Endothelial cell of umbilical vein (primary cell): ENCODE data around the gene EFNB1. TPM values are rescaled to one million over a fixed set of nuclear protein-coding genes. Genes with fewer than 3 reads are reported as not detected.
"Not testable (repeated sequence)": the region's sequence is repeated elsewhere in the genome, so short reads cannot be mapped to it uniquely, and the experiment has no call there.

ENCODE experiments used
- BruUV-seq: library from RNA; stranded (reverse); fragments of 400-500 nt; replicated peaks from 2 replicates; lab custom pipeline; 2021; lab: Mats Ljungman, UMichigan
- CTCF ChIA-PET: fragments of 300-600, 350-600 bp; sonication (Branson Sonifier 250); formaldehyde crosslinking; loops from one replicate; lab custom pipeline; 2021; ENCODE audit warnings: antibody characterized with exemption, inconsistent platforms; lab: Charles Lee
- POLR2A ChIA-PET: fragments of 300-600, 350-600 bp; sonication (Branson Sonifier 250); formaldehyde crosslinking; loops from one replicate; lab custom pipeline; 2021; ENCODE audit warnings: antibody characterized with exemption, inconsistent platforms; lab: Charles Lee
- DNase-seq: peaks from one replicate; pipeline ENCODE4 v3.0.0-alpha.2; 2011; ENCODE audit warnings: low read depth, low spot score
- FAIRE-seq: peaks from 2 replicates; lab custom pipeline; 2011; peaks lifted over from hg19 to GRCh38; lab: Jason Lieb, UNC
- H2AFZ ChIP-seq: 2 replicates; pipeline ENCODE4 v1.6.0; 2012; ENCODE audit warnings: low read depth, low read length, control low read depth, inconsistent platforms
- H3K27ac ChIP-seq: 2 replicates; pipeline ENCODE4 v1.5.1; 2011; ENCODE audit warnings: low read depth, mild to moderate bottlenecking, control low read depth, low read length, moderate library complexity; ENCODE audit not compliant: insufficient read depth
- H3K27me3 ChIP-seq, 2 experiments: 2 replicates each; pipeline versions ENCODE4 v1.6.0 to v1.6.1; 2011; ENCODE audit warnings: low read length in 2 of 2, mixed read lengths in 1 of 2; ENCODE audit not compliant: control insufficient read depth in 2 of 2, insufficient read depth in 2 of 2
- H3K36me3 ChIP-seq, 2 experiments: 2 replicates in 1 of 2; 3 replicates in 1 of 2; pipeline ENCODE4 v1.5.1; 2011; ENCODE audit warnings: low read length in 2 of 2, mild to moderate bottlenecking in 1 of 2, moderate library complexity in 1 of 2; ENCODE audit not compliant: control insufficient read depth in 2 of 2, insufficient read depth in 2 of 2; ENCODE audit errors: extremely low read depth in 1 of 2
- H3K4me1 ChIP-seq: 3 replicates; pipeline ENCODE4 v1.5.1; 2011; ENCODE audit warnings: mild to moderate bottlenecking, low read length; ENCODE audit not compliant: control insufficient read depth, insufficient read depth; ENCODE audit errors: extremely low read depth
- H3K4me2 ChIP-seq: 2 replicates; pipeline ENCODE4 v1.6.1; 2011; ENCODE audit warnings: low read length, control low read depth, mixed read lengths; ENCODE audit not compliant: insufficient read depth
- H3K4me3 ChIP-seq, 3 experiments: fragments of 200-600 bp in 1 of 3; sonication (generic), shearing (Covaris generic) in 1 of 3; replicated peaks in 1 of 3; 2 replicates each; pipeline ENCODE4 v1.5.1; 2011 to 2016; ENCODE audit warnings: control low read depth in 3 of 3, low read length in 3 of 3, mild to moderate bottlenecking in 2 of 3, inconsistent platforms in 1 of 3, low read depth in 1 of 3, moderate library complexity in 1 of 3; ENCODE audit not compliant: insufficient read depth in 1 of 3
- H3K79me2 ChIP-seq: 2 replicates; pipeline ENCODE4 v1.6.0; 2012; ENCODE audit warnings: low read length, inconsistent platforms; ENCODE audit not compliant: control insufficient read depth, insufficient read depth
- H3K9ac ChIP-seq: replicated peaks from 2 replicates; pipeline ENCODE3; 2011; ENCODE audit warnings: low read length, control low read depth; ENCODE audit not compliant: insufficient read depth; ENCODE audit errors: extremely low read depth
- H3K9me1 ChIP-seq: replicated peaks from 3 replicates; pipeline ENCODE4 v1.6.0; 2011; ENCODE audit warnings: mild to moderate bottlenecking, low read length; ENCODE audit not compliant: control insufficient read depth, insufficient read depth; ENCODE audit errors: extremely low read depth
- H3K9me3 ChIP-seq: replicated peaks from 2 replicates; pipeline ENCODE4 v1.5.1; 2012; ENCODE audit warnings: low read length, inconsistent platforms; ENCODE audit not compliant: control insufficient read depth, insufficient read depth
- H4K20me1 ChIP-seq: replicated peaks from 2 replicates; pipeline ENCODE3; 2011; ENCODE audit warnings: mild to moderate bottlenecking, low read length; ENCODE audit not compliant: control insufficient read depth, insufficient read depth; ENCODE audit errors: extremely low read depth
- GATA2 ChIP-seq: IDR thresholded peaks from 2 replicates; pipeline ENCODE4 v1.7.0; 2011; ENCODE audit warnings: low read depth, mild to moderate bottlenecking, moderate library complexity, mixed read lengths, low read length; ENCODE audit not compliant: insufficient read length, insufficient read depth
- POLR2A ChIP-seq: IDR thresholded peaks from 2 replicates; pipeline ENCODE4 v1.6.1; 2012; ENCODE audit warnings: low read depth, mild to moderate bottlenecking, control low read depth, low read length
- POLR2AphosphoS5 ChIP-seq: IDR thresholded peaks from 2 replicates; pipeline ENCODE4 v1.6.1; 2012; ENCODE audit warnings: low read depth, mild to moderate bottlenecking, control low read depth, low read length, moderate library complexity; ENCODE audit not compliant: insufficient read depth
- dilution Hi-C: fragments of 300-500 bp; cut with MboI; formaldehyde crosslinking; loops from one replicate; pipeline ENCODE4 v1.15.0; 2019; ENCODE audit warnings: low sequenced_read_pairs; ENCODE audit not compliant: extremely low pct_ligation_motif_present
- intact Hi-C: fragments of 100-400 bp; cut with micrococcal nuclease; formaldehyde crosslinking; loops from one replicate; pipeline ENCODE4 v1.10.0; 2022
- polyA plus RNA-seq, 4 experiments: library from polyadenylated mRNA; depleted of rRNA in 3 of 4; stranded (reverse) in 3 of 4; unstranded in 1 of 4; fragments of >200 nt; gene quantifications; 2 replicates each; pipeline versions ENCODE4 v1.2.1 to v1.2.3, GENCODE V29; 2011 to 2012; ENCODE audit warnings: missing spikeins in 1 of 4
- total RNA-seq: library from RNA; stranded (reverse); gene quantifications from 2 replicates; pipeline ENCODE4 v1.2.3, GENCODE V29; 2021

Gene EFNB1
- total and polyA plus RNA-seq, 2 donors (not counting 3 experiments of a cell fraction or from before 2014, with no cell fraction given), result 7.8 to 13.3 TPM

- Histone ChIP-seq H3K9me1 (no peaks in the 10 kb centered on the region), H3K4me3 (no peak overlapping the region), H3K9ac (no peak overlapping the region), H4K20me1 (no peaks in the 10 kb centered on the region), H3K27ac (no peak overlapping the region), H2AFZ (no peak overlapping the region), H3K4me2 (no peak overlapping the region), H3K79me2 (no peaks in the 10 kb centered on the region), H3K36me3 (no peaks in the 10 kb centered on the region), H3K9me3 (no peaks in the 10 kb centered on the region), H3K4me1 (no peaks in the 10 kb centered on the region), H3K27me3 (no peaks in the 10 kb centered on the region)
- CTCF ChIA-PET, result no interaction called here
- BruUV-seq, result no TSS peak
- DNase-seq (no peak), FAIRE-seq (no peak)
- TF ChIP-seq POLR2AphosphoS5 (no peak), GATA2 (no peak), POLR2A (no peak)
- intact Hi-C loops (no loop called here), dilution Hi-C loops (no loop called here)
- POLR2A ChIA-PET, result no interaction called here
Measured at GRCh38 chrX:68795741-68796140, 33.1 kb upstream of the EFNB1 start.

- H3K4me2 ChIP-seq, H3K4me1 ChIP-seq, dilution Hi-C loops, H3K36me3 ChIP-seq, H3K27me3 ChIP-seq, H3K27ac ChIP-seq, DNase-seq, H2AFZ ChIP-seq, intact Hi-C loops, H3K4me3 ChIP-seq, BruUV-seq, FAIRE-seq, H3K9ac ChIP-seq, POLR2A ChIA-PET, H3K9me3 ChIP-seq, H3K9me1 ChIP-seq, CTCF ChIA-PET, H3K79me2 ChIP-seq, H4K20me1 ChIP-seq: not testable (repeated sequence)
Measured at GRCh38 chrX:68798400-68798799, 30.4 kb upstream of the EFNB1 start.
